ENCODE measurements around the gene HSD17B7.
"Not testable (repeated sequence)": the region's sequence is repeated elsewhere in the genome, so short reads cannot be mapped to it uniquely, and the experiment has no call there.

HSD17B7 gene

DNA sequence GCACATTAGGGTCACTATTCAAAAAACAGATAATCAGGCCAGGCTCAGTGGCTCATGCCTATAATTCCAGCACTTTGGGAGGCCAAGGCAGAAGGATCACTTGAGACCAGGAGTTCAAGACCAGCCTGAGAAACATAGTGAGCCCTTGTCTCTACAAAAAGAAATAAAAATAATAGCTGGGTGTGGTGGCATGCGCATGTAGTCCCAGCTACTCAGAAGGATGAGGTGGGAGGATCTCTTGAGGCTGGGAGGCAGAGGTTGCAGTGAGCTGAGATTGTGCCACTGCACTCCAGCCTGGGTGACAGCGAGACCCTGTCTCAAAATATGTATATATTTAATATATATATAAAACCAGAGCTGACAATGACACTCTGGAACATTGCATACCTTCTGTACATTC is 21.9 kb downstream of the HSD17B7 start:
- ATAC-seq = not testable (repeated sequence)

DNA sequence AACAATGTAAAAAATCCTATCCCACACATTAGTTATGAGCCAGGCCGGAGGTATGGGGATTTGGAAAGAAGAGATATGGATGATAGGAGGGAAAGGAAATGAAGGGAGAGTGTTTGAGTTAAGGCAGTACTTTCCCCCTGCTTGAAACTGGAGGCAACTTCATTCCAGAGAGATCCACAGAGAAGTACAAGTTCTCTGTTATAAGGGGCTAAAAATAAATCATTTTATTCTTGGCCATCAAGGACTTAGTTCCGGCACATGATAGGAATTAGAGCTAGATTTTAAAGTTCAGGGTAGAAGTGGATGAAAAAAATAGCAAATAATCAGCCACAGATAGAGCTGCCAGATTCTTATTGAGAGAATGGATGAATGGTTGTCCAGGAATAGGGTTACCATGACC is 27.6 kb downstream of the HSD17B7 start:
- ATAC-seq = not testable (repeated sequence)

DNA sequence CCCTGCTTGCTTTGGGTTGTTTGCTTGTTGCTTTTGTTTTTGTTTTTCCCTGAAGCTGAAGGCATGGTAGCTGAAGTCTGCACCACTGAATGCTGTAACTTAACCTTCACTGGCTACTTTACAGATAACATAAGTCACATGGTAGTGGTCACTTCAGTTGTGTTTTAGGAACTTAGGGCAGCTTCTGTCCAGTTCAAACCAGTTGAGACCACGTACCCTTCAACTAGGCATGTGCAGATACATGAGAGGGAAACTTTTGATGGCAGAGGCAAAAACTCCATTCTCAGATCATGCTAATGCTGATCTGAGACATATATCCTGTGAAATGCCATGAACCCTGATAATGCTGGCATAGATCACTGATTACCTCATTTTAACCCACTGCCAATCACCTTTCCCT is 28.2 kb downstream of the HSD17B7 start:
- ATAC-seq = not testable (repeated sequence)

DNA sequence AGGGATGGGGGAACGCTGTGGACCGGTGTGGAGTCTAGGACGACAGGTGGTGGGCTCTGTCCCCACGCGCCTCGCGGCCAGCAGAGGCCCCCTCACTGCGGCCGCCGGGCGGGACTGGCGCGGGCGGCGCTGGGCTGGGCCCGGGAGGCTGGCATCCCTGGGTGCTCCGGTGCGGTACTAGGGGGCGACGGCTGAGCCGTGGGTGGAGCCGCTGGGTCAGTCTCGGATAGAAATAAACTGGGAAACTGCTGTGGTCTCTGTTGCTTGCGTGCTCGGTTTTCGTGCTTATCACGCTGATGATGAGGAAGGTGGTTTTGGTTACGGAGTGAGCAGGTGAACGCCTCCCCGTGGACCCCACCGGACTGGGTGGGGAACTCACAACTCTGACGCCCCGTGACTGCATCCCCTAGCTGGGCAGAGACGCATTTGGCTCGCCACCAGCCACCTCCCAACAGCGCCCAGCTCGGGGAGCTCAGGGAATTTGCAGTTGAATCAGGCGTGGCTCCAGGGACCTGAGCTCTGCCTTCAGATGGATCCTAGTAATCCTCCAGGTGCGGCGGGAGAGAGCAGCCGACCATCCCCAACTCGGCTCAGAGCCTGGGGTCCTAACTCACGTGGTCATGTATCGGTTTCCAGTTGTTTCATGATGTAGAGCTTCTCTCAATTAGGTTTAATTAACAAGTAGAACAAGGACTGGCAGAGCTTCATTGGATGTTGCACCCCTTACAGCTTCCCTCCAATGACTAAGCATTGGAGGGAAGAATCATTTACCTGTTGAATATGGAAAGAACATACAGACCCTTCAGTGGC is 32.1 kb downstream of the HSD17B7 start:
- ATAC-seq = peak; percentile 18 to 39

DNA sequence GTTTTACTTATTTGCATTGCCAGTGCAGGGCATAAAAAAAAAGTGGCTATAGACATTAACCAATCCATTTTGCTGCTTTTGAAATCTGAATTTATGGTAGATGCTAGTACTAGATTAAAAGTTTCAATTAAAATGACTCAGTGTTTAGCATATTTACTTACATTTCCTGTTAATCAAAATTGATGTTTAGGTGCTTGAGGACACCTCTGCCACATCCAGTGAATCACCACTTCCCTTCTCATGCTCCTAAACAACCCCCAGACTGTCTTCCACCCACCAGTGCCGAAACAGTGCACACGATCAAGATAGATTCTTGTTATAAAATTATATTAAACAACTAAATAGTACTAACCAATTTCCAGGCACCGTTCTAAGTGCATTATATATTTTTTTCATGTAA is 32.7 kb downstream of the HSD17B7 start:
- ATAC-seq = peak; percentile 82 to 91

DNA sequence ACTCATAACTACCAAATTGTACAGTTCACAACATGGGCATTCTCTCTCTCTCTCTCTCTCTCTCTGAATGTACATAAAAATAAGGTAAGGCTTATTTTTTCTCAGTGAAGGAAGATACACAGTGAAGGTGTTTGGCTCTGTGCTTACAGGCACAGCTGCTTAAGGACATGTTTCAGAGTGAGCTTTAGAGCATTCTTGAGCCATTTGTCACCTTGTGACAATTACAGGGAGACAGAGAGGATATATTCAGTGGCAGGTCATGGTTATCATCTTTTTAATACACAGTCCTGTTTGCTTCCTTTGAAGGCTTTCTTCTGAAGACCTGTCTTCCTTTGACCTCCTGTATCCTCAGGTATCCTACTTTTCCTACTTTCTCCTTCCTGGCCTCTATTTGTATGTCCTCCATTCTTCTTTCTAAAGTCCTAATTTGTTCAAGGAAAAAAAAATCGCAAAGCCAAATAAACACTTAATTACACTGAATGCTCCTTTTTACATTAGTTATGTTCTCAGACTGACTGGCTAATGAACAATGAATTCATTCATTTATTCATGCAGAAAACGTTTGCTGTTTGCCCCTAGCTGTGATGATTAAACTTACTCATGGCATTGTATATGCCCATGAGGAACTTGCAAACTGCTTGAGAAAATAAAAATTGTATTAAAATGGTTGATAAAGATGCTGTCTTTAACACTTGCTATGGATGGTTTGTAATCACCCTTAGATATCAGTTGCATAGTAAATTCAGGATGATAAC is 33.4 kb downstream of the HSD17B7 start:
- ATAC-seq = no peak

DNA sequence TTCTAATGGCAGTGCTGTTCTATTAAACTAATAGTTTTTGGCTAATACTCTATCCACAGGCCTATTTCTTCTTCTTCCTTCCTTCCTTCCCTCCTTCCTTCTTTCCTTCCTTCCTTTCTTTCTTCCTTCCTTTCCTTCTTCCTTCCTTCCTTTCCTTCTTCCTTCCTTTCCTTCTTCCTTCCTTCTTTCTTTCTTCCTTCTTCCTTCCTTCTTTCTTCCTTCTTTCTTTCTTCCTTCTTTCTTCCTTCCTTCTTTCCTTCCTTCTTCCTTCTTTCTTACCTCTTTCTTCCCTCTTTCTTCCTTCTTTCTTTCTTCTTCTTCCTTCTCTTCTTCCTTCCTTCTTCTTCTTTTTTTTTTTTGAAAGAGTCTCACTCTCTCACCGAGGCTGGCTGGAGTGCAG is 38.8 kb downstream of the HSD17B7 start:
- ATAC-seq = no peak

DNA sequence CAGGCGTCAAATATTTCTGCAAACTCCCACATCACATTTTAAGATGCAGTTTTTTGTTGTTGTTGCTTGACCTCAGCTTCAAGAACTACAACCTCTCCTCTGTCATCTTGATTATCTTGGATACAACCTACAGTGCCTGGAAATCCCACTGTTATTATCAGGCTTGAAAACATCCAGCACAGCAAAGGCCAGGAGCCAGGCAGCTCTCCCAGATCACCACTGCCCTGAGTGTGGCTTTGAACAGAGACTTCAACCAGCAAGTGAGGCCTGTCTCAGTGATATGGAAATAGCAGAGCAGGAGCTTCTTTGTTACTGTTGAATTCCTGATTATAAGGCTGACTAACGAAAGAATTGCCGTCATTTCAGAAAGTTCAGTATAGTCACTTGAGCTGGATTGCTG is 42.0 kb downstream of the HSD17B7 start:
- no peak for ATAC-seq

DNA sequence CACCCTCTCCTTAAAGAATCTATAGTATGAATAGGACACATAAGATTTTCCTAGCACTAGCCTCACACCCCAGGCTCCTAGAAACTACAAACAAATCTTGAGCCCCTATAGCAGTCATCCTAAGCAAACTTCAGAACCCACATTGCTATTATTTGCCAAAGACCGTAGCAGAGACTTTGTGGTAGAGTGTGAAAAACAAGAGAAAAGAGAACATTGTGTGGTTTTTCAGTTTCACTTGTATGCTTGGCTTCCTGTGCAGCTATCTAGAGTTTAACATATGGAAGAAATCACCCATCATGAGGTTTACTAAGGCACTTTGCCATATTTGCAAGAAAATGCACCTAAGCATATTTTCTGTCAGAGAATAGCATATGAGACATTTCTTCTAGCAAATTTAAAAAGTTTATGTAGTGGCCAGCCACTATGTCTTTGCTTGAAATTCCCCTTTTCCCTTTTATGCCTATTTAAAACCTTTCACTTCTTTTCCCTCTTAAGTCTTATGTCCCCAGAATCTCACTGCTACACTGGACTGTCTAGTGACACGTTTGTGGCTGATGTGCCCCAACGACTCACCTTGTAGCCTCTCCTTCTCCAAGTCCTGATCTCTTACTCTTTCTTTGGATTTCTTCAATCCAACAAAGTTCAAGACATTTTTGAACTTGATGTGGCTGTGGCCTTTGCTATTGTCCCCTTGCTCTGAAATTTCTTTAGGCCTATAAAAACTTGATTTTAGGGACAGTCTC is 44.8 kb downstream of the HSD17B7 start:
- peak in 1 of 2 donors; percentile 27 for ATAC-seq

DNA sequence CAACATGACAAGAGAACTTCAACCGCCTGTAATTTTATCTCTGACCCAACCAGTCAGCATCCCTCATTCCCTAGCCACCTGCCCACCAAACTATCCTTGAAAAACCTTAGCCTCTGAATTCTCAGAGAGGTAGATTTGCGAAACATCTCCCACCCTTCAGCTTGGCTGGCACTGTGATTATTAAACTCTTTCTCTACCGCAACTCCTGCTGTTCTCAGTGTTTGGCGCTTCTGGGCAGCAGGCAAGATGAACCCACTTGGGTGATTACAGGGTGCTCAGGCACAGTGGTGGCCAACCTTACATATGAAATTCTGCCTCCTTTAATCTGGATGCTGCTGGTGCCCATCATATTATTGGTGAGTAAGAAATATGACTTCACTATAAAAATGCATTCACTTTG is 48.4 kb downstream of the HSD17B7 start:
- no peak for ATAC-seq

DNA sequence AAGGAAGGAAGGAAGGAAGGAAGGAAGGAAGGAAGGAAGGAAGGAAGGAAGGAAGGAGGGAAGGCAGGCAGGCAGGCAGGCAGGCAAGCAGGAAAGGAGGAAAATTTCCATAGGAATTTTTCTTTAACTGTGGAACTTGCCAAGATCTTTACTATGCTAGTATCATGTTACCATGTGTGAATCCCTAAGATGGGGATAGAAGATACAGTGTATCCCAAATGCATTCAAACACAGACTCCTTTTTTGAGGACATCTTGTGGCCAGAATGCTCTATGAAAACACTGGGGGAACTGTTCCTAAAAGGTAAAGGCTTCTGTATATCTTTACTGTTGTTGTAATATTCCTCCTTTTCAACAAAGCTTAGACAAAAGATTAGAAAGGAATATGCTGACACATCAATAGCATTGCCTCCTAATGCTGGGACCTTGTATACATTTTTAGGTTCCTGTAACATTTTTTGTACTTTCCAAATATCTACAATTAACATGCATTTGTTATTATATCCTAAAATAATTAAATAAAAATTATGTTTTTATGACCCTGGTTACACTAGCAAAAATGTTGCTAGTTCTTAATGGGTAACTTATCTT is 49.8 kb downstream of the HSD17B7 start:
- ATAC-seq = no peak

DNA sequence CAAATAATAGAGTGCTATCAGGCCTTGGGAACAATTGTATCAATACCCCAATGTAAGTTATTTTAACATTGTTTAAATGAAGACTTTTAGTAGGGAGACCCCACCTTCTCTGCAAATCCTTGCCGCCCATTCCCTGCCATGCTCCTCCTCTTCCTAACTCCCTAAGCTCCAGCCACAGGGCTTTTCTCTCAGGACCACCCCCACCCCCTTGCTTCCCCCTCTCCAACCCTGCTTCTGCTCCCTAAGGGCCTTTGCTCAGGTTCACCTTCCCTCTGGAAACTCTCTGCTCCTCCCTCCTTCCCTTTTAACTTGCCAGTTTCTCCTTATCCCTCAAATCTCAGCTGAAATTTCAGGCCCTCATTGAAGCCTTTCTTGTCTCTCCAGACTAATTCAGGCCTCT is 53.7 kb downstream of the HSD17B7 start:
- no peak for ATAC-seq

DNA sequence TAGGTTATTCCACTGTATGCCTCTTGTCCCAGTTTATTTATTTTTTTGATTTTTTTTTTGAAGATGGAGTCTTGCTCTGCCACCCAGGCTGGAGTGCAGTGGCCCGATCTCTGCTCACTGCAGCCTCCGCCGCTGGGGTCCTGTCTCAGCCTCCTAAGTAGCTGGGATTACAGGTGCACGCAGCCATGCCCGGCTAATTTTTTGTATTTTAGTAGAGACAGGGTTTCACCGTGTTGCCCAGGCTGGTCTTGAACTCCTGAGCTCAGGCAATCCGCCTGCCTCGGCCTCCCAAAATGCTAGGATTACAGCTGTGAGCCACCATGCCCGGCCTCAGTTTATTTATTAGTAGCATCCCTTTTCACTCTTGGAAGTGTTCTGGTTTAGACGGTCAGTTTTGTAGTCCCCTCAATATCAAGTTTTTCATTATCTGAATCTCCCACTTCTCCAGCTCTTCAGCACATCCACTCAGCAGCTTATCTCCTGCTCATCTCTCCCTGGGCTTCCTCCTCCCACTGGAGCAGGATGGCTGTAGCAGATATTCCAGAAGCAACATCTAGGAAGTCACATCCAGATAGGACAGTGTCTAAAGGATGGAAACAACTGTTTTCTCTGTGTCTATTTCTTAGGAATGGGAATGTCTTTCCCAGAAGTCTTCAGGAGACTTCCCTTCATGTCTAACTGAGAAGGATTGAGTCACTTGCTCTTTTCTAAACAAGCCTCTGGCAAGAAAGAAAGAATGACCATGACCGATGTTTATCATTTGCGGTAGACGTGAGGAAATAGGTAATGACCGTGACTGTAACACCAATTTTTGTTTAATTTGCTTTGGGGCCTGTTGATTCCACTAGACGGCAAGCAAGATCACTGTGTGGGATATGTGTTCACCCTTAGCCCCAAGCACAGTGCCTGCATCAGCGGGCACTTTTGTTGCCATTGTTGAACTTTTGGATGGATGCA is 56.0 kb downstream of the HSD17B7 start:
- no peak for ATAC-seq

DNA sequence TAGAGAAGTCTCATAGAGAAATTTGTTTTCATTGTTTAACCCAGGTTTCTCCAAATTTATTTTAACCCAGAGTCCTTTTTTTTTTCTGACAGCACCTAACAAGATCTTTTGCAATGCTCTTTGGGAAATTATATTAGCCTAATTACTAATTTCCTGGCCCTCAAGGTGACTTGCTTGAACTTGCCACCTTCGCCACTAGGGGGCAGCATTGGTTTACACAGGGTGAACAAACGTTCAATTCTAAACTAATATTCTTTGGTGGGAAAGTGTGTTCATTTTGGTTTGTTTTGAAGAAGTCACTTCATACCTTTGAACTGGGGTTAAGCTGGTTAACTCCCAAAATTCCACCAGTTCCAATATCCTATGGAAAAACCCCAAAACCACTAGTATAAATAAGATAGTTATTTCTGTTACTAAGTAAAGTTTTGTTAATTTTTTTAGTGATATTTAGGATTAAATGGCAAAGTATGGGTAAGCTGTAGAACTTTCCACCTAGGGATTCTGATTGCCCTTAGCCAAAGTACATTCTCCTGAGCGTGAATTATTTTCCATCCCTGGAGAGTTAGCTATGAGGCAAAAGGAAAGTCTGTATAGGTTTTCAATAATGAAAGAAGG is 57.4 kb downstream of the HSD17B7 start:
- no peak for ATAC-seq

DNA sequence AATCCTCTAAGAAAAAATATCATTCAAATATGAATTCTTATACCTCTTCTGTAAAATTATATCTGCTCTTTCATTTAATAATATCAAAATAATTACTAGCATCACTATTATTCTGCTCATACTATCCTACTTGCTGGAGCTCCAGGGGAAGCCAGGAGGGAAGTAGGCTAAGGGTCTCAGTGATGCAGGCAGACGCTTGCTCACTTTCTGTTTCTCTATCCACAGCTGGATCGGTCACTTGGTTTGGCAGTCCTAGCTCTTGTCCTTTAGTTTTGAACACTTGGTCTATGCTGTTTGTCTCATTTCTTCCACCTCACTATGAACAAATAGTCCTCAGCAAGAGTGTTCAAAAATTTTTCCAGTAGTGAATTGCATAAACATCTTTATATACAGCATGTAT is 59.2 kb downstream of the HSD17B7 start:
- ATAC-seq = no peak

DNA sequence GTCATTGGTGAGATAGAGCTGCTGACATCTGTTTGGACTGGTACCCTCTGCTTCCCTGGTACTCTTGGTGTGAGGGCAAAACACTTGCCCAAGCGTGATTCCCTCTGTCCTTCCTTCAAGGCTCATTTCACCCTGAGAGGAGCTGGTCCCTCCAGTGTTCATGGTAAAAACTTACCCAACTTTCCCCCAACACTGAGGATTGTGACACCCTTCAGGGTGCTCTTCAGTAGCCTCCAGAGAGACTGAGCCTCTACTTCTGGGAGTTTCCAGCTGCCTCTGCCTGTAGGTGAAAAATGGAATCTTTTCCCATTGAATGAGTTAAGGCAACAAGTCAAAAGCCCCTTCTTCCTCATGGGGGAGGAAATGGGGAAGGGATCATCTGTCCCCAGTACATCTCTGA is 60.8 kb downstream of the HSD17B7 start:
- no peak for ATAC-seq

DNA sequence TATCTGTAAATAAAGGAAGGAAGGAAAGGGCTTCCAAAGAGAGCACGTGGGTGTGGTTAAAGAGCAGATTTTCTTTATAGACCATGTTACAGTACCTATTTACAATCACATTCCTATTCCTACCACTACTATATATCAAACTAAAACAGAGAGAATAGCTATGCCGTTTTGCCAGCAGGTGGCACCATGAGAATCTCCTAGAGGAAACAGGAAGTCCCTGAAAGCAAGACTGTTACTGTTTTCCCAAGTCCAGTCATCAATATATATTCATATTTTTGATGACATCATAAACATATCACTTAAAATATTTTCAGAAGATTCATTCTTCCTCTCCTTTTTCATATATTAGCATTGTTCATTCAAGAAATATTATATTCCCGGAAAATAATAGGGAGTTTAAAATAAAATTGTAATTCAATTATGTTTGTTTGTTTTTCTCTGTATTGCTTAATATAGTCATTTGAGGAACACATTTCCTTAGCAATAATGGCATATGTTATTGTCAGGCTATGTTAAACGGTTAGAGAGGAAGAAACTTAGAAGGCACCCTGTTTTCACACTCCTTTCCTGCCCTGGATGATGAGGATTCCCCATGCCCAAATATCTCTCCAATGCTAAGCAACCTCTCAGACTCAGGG is 63.9 kb downstream of the HSD17B7 start:
- ATAC-seq = peak; percentile 28 to 55

DNA sequence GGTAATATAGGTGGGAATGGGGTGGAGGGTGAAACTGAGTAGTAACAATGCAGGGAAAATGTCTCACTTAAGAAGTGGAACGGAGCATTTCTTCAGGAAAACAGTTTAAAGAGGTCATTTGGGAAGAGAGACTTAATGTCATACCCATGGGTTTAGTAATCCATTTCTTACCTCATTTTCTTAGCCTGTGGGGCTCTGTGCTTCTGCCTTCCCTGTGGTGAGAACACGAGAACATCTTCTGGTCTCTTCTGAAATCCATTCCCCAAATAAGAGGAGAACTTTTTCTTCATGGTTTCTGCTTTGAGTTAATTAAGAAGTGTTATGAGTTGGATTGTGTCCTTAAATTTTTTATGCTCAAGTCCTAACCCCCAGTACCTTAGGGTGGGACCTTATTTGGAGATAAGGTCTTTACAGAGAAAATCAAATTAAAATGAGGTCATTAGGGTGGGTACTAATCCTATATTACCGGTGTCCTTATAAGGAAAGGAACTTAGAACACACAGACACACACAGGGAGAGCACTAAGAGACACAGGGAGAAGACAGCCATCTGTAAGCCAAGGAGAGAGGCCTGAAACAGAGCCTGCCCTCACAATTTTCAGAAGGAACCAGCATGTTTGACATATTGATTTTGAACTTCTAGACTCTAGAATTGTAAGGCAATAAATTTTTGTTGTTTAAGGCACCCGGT is 65.1 kb downstream of the HSD17B7 start:
- no peak for ATAC-seq

DNA sequence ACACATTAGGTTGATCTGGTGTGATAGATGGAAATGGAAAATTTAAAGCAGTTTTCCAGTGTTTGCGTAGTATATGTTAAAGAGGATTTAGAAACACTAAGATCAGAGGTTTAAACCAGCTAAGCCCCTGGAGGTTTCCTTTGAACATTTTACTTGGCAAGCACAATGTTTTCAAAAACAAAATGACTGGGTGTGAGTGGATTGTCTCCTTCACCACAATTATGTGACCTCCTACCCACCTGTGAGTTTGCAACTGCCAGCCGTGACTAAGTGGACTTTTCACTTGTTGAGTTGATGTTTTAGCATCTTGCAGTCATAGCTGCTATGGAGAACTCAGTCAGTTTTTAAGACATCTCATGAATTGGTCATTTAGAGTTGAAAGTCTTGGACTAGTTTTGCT is 65.8 kb downstream of the HSD17B7 start:
- no peak for ATAC-seq

DNA sequence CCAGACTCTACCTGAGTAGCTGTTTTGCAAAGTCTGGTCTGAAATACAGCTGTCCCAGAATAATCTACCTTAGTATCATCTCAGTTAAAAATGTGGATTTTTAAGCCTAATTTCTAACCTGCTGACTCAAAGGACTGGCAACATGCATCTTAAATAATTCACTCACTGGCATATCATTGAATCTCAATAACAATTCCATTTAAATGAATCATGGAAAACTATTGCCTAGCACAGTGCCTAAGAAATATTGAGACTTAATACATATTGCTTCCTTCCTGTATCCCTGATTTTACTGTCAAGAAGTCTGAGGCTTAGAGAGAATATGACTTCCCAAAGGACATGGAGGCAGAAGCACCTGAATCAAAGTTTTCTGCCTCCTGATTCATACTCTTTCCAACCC is 67.3 kb downstream of the HSD17B7 start:
- no peak for ATAC-seq

All from activated CD4-positive, CD25-positive, alpha-beta regulatory T cell treated with anti-CD3 and anti-CD28 coated beads, Interleukin-2, amount 50 U/mL, for 24 hours (primary cell).